HCEC 1CT (cell line): Measurements from ENCODE around the gene CRB1.

ENCODE experiments used
- DNase-seq: peaks from one replicate; pipeline ENCODE4 v3.0.0-alpha.2; 2017

CRB1 gene

GRCh38 chr1:197304638-197305200 is 36.7 kb downstream of the CRB1 start:
- no peak for DNase-seq

DNA sequence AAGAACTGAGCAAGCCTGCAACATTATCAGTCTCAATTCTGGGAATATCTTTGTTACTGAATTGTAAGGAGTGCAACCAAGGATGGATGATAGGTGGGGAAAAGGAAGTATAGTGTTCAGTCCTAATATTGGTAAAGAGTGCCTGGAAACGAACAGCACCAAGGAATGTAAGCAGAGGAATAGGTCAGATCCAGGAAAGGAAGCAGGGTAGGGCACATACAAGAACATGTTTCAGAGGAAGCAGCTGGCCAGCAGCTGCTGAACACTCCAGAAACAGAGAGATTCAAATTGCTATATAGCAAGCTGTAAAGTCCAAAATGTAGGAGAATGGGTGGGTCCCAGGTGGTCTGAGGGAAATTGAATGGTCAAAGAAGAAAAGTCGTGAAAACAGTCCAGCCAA is 37.9 kb downstream of the CRB1 start:
- peak; percentile 49 for DNase-seq

- DNase-seq, result no peak
These were observed 38.5 kb downstream of the CRB1 start for GRCh38 chr1:197306381-197307062.

GRCh38 chr1:197307136-197307535 is 39.1 kb downstream of the CRB1 start:
- DNase-seq, result no peak

GRCh38 chr1:197307551-197307950 is 39.5 kb downstream of the CRB1 start:
- no peak for DNase-seq

DNA sequence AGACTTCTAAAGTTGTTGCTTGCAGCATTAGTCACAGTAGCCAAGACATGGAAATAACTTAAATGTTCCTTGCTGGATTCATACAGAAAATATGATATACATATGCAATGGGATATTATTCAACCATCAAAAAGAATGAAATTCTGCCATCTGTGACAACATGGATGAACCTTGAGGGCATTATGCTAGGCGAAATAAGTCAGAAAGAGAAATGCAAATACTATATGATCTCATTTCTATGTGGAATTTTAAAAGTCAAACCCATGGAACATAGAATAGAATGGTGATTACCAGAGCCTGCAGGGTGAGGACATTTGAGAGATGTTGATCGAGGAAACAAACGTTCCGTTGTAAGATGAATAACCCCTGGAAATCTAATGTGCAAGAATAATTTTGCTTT is 43.0 kb downstream of the CRB1 start:
- no peak for DNase-seq

DNA sequence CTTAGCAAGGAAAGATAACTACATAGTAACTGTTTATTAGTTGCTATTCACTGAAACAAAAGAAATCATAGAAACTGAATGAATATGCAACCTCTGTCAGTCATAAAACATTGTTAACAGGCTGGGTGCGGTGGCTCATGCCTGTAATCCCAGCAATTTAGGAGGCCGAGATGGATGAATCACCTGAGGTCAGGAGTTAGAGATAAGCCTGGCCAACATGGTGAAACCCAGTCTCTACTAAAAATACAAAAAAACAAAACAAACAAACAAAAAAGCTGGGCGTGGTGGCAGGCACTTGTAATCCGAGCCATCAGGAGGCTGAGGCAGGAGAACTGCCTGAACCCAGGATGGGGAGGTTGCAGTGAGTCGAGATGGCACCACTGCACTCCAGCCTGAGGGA is 44.1 kb downstream of the CRB1 start:
- no peak for DNase-seq

- no peak for DNase-seq
These were observed 45.7 kb downstream of the CRB1 start for GRCh38 chr1:197313713-197314112.

GRCh38 chr1:197314682-197315081 is 46.6 kb downstream of the CRB1 start:
- no peak for DNase-seq

- DNase-seq, result no peak
These were observed 51.6 kb downstream of the CRB1 start for GRCh38 chr1:197319631-197320030.

DNA sequence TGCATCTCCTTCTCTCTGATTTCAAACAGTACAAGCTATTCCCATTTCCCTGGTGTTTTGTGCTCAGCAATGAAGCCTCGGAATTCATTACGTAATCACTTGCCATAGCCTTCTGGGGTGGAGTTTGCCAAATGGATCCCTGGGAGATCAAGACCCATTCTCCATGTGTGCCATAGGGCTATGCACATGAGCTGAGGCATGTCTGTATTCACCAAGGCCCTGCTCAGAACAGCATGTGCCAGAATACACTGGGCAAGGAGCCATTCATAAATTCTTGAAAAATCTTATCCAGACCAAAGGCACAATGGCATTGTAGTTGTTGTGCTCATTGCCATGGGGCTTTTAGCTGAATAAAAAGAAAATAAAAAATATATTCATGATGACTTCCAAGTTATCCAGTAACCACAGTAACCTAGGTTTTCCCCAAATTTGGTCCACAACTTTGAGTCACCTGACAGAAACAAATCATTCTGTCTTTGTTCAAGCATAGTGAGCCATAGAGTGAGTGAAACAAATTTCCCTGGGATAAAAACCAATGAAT is 53.0 kb downstream of the CRB1 start:
- DNase-seq, result peak; percentile 24

DNA sequence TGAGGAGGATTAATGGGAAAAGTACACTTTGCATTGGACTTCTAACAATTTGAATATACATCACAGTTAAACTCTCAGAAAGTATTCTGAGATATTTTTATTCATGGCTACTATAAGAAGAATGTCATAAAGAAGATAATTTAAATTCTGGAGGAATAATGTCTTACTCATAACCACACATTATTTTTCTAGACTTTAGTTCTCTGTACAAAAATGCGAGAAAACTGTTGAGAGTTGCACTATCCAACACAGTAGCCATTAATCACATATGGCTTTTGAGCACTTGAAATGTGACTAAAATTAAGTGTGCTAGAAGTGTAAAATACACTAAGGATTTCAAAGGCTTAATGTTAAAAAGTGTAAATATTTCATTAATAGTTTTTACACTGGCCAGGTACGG is 53.8 kb downstream of the CRB1 start:
- no peak for DNase-seq

DNA sequence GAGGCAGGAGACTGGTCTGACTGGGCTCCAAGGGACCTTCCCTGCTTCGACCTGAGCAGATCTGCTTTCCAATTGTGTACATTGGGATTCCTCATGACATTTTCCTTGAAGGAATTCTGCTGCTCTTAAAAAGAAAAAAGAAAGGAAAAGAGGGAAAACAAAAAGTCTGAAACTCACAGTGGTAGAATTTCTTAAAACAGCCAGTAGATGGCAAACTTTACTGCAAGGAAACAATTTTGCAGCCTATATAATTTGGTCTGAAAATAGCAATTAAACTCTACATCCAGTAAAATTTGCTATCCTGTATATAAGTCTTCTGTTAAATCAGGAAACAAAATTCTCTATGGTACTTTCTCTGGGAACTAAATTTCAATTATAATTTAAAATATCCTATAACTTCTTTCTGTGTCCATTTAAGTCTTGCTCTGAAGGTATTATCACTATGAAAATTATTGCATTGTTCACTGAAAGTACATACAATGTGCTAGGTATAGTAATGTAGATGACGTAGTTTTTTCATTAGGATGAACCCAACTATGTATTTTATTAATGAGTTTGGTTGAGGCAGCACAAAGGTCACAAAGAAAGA is 59.8 kb downstream of the CRB1 start:
- peak; percentile 28 for DNase-seq

DNA sequence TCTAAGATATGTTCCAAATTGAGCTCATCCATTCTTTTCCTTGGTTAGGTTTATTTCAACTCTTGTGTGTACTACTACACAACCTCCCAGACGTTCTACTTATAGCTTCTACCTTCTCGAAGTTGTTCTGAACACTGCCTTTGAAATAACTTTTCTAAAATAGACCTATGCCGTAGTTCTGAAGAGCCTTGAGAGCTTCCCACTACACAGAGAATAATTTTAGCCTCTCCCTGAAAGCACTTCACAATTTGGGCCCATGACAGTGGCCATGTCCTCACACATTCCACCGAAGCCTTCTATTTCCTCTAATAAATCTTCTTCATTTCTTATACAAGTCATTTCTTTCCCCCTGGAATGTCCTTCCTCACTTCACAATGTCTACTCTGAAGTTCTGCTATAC is 62.2 kb downstream of the CRB1 start:
- DNase-seq, result no peak

GRCh38 chr1:197331565-197331964 is 63.5 kb downstream of the CRB1 start:
- no peak for DNase-seq

DNA sequence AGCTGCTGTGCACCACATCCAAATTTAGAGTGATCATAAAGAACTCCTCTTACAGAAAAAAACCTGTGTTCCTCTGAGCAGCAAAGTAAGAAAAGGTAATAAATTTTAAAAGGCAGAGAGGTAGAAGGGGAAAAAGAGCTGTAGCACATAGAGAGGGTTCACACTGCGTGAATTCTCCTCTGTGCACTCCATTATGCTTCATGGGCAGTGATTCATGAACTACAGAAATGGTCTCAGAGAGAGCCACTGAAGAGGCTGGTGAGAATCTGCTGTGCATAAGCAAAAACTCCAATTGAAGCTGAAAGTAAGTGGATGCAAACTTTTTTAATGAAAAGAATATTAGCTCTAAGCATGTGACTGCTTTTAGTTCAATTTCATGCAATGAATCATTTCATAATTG is 65.0 kb downstream of the CRB1 start:
- DNase-seq, result no peak

- DNase-seq, result no peak
These were observed 68.5 kb downstream of the CRB1 start for GRCh38 chr1:197336571-197336970.

GRCh38 chr1:197339106-197340060 is 71.3 kb downstream of the CRB1 start:
- no peak for DNase-seq

DNA sequence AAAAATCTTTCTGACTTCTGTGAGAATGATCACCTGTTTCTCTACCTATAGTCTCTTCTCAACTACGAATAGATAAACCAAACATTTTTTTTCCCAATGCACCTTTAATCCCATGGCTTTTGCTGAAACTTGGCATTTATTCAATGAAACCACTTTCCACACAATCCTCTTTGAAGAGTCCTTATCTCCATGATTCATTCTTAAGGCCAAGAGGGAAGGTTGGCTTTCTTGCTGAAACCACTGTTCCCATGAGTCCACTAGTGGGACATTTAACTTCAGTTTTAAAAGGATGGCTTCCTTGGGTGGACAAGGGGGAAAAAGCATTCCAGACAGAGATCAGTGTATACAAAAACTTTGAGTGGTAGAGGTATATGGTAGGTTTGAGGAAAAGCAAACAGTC is 73.6 kb downstream of the CRB1 start:
- no peak for DNase-seq

DNA sequence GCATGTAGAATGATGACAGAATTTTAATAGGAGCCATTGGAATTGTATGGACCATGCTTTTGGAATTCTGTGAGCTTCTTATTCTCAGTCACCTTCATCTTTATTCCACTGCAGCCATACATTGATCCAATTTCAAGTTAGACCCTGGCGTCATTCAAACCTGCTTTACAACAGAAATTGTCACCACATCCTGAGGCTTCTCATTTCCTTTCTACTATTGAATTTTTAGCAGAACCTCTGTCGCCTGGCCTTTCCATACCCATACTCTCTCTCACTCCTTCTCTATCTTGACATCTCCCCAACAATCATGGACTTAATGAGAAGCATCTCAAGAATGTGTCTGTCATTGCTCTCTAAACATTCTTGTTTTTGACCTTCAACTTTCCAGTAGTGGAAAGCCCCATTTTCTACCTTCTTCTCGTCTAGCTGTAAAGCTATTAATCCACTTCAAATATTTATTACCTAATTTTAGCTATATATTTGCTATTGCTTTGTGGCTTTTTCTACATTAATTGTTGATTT is 74.1 kb downstream of the CRB1 start:
- DNase-seq, result no peak

DNA sequence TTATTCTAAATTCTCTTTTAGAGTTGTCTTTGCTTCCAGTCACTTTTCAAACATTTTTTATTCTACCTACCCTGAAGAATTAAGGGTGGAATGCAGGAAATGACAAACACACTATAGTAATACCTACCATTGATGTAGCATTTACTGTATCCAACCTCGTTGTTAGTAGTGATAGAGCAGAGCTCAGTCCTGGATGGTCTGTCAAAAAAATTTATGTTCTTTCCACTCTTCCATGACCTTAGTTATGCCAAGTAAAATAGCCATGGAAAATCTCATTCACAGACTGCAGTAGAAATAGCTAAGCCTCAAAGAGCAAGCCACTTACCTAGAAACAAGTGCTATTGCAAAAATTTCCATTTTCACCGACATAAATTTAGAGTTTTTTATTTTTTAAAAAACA is 74.6 kb downstream of the CRB1 start:
- no peak for DNase-seq

DNA sequence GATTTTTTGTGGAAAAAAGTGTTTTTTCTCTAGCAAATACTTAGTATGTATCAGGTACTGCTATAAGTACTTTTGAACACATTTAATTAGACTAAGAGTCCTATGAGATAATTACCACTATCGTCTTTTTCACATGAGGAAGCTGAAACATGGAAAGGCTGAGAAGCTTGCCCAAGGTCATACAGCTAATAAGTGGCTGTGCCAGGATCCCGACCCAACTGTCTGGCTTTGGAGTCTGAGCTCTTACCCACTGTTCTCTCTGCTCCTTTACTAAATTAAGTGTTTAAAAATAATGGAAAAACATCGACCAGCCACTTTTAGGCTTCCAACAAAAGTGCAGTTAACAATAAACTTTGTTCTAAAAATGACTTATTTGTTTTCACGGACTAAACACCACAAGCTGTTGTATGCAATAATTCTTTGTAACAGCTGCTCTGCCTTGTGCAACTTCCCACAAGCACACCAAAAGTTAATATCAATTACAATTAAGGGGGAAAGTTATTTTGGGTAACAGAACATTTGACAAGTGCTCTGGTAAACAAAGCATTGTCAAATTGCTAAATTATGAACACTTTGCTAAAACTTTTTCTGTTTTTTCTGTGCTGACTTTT is 75.7 kb downstream of the CRB1 start:
- no peak for DNase-seq
